C4-2B (cell line): ENCODE results near the gene TMEM18.

Experiments used
- CTCF ChIP-seq: fragments of 450-650 bp; conservative IDR thresholded peaks from 2 replicates; pipeline ENCODE4 v1.5.1; 2017; ENCODE audit warnings: mild to moderate bottlenecking
- ZFX ChIP-seq: fragments of 450-650 bp; IDR thresholded peaks from 2 replicates; pipeline ENCODE4 v1.6.1; 2017

GRCh38 chr2:652881-653480, 24.2 kb downstream of the TMEM18 start:
- TF ChIP-seq CTCF (no peak), ZFX (no peak)
